Tibial nerve (tissue), 3 donors: Measurements from ENCODE around the gene USP17L20.
"Not testable (repeated sequence)": the region's sequence is repeated elsewhere in the genome, so short reads cannot be mapped to it uniquely, and the experiment has no call there.

Experiments used
- POLR2A ChIP-seq, 2 donors: fragments of 450-650 bp; IDR thresholded peaks; one replicate each; pipeline ENCODE4 v1.6.1; 2017; ENCODE audit warnings: antibody characterized with exemption in 2 of 2, mild to moderate bottlenecking in 2 of 2, moderate library complexity in 2 of 2
- TF ChIP-seq, protein P1 (sequence below), 5 experiments: fragments of 200-600 bp in 3 of 5; fragments of 450-650 bp in 2 of 5; sonication (generic) in 3 of 5; IDR thresholded peaks; one replicate each; pipeline ENCODE4 v1.5.1; 2016 to 2019; ENCODE audit warnings: antibody characterized with exemption in 5 of 5, mild to moderate bottlenecking in 3 of 5, moderate library complexity in 2 of 5

DNA sequence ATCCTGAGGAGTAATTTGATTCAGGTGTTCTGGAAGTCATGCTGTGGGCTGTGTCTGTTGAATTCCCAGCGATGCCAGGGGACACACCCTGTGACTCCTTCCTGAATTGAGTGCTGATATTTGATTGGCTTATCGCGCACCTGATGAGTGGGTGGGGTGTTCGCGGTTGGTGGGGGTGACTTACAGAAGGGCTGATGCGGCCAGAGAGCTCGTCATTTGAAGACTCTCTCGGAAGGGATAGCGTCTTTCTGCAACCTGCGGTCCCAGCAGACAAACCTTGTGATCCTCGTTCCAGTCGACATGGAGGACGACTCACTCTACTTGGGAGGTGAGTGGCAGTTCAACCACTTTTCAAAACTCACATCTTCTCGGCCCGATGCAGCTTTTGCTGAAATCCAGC, 23.8 kb upstream of the USP17L20 start, which contains the start of gene USP17L15:
- TF ChIP-seq, protein P1, sequence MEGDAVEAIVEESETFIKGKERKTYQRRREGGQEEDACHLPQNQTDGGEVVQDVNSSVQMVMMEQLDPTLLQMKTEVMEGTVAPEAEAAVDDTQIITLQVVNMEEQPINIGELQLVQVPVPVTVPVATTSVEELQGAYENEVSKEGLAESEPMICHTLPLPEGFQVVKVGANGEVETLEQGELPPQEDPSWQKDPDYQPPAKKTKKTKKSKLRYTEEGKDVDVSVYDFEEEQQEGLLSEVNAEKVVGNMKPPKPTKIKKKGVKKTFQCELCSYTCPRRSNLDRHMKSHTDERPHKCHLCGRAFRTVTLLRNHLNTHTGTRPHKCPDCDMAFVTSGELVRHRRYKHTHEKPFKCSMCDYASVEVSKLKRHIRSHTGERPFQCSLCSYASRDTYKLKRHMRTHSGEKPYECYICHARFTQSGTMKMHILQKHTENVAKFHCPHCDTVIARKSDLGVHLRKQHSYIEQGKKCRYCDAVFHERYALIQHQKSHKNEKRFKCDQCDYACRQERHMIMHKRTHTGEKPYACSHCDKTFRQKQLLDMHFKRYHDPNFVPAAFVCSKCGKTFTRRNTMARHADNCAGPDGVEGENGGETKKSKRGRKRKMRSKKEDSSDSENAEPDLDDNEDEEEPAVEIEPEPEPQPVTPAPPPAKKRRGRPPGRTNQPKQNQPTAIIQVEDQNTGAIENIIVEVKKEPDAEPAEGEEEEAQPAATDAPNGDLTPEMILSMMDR (IDR thresholded peaks at IDR 0.05), result not testable (repeated sequence)
- TF ChIP-seq POLR2A (IDR thresholded peaks at IDR 0.05), result not testable (repeated sequence)
